SK-N-MC (cell line): ENCODE results near the gene GGT6.

Experiments used
- EZH2 ChIP-seq: fragments of 200-600 bp; sonication (generic); IDR thresholded peaks from one replicate; pipeline ENCODE4 v1.6.1; 2017; ENCODE audit warnings: antibody characterized with exemption
- FOXP2 ChIP-seq: optimal IDR thresholded peaks from 2 replicates; pipeline ENCODE3; 2011; ENCODE audit warnings: mild to moderate bottlenecking, moderate library complexity; ENCODE audit not compliant: insufficient read depth; ENCODE audit errors: extremely low read length, control extremely low read depth
- POLR2AphosphoS5 ChIP-seq: IDR thresholded peaks from 2 replicates; pipeline ENCODE4 v1.6.1; 2012; ENCODE audit warnings: mild to moderate bottlenecking, low read depth, low read length, borderline replicate concordance

DNA sequence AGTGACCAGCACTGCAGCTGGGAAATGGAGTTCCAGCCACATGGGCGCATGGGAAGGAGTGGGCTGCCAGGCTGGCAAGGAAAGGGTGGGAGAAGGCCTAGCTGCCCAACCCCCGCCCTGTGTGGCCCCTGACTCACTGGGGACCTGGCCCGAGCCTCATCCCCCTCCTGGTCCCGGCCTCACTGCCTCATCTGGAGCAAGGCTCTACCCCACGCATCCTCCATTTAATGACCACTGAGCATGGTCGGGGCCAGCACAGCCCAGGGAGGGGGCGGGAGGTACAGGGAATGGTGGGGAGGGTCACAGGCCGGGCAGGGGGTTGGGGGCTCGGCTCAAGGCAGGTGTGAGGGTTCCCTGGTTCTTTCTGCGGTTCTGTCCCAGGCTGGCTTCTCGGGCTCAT is 45.6 kb downstream of the GGT6 start:
- TF ChIP-seq EZH2 = no peak
- no peak for TF ChIP-seq POLR2AphosphoS5
- TF ChIP-seq FOXP2 = no peak
